Thyroid gland (tissue), 4 donors: ENCODE measurements around the gene FIGNL2. TPM values are rescaled to one million over a fixed set of nuclear protein-coding genes. Genes with fewer than 3 reads are reported as not detected.

Source experiments
- DNase-seq, 2 donors: peaks; one replicate each; pipeline ENCODE4 v3.0.0-alpha.2; 2019
- H3K27ac ChIP-seq, 3 donors: fragments of 200-600 bp; sonication (generic); 1 replicate in 2 of 3; 2 replicates in 1 of 3; pipeline ENCODE4 v1.5.1; 2016 to 2019; ENCODE audit warnings: mild to moderate bottlenecking in 1 of 3, moderate library complexity in 1 of 3
- H3K27me3 ChIP-seq: fragments of 200-600 bp; sonication (generic); one replicate; pipeline ENCODE4 v1.5.1; 2019
- H3K36me3 ChIP-seq, 2 donors: fragments of 200-600 bp; sonication (generic); one replicate each; pipeline ENCODE4 v1.5.1; 2016 to 2019
- H3K4me1 ChIP-seq, 2 donors: fragments of 200-600 bp; sonication (generic); one replicate each; pipeline ENCODE4 v1.5.1; 2017 to 2019
- H3K4me3 ChIP-seq, 3 donors: fragments of 200-600 bp; sonication (generic); replicated peaks in 1 of 3; 1 replicate in 2 of 3; 2 replicates in 1 of 3; pipeline ENCODE4 v1.5.1; 2016; ENCODE audit warnings: mild to moderate bottlenecking in 1 of 3
- H3K9me3 ChIP-seq: fragments of 200-600 bp; sonication (generic); one replicate; pipeline ENCODE4 v1.5.1; 2017
- POLR2A ChIP-seq, 2 donors: fragments of 450-650 bp; IDR thresholded peaks; one replicate each; pipeline ENCODE4 v1.6.1; 2017; ENCODE audit warnings: antibody characterized with exemption in 2 of 2, mild to moderate bottlenecking in 2 of 2, moderate library complexity in 1 of 2
- WGBS, 2 donors: methylation state at CpG; one replicate each; pipeline ENCODE4 v1.1.5; 2017; 5-methylcytosine and 5-hydroxymethylcytosine counted together
- intact Hi-C: fragments of 100-400 bp; cut with DNase I; formaldehyde crosslinking; loops from one replicate; pipeline ENCODE4 v1.15.1; 2023
- total RNA-seq, 4 donors: library from RNA; depleted of rRNA; stranded (reverse); fragments of >200 nt; gene quantifications; one replicate each; pipeline ENCODE4 v1.2.3, GENCODE V29; 2016
- TF ChIP-seq, protein P1 (sequence below), 6 experiments: fragments of 200-600 bp in 3 of 6; fragments of 450-650 bp in 3 of 6; sonication (generic) in 3 of 6; IDR thresholded peaks; one replicate each; pipeline ENCODE4 v1.5.1; 2016 to 2019; ENCODE audit warnings: antibody characterized with exemption in 6 of 6, mild to moderate bottlenecking in 2 of 6, inconsistent platforms in 1 of 6, moderate library complexity in 1 of 6

Gene FIGNL2
- total RNA-seq, 4 donors from 2014 or later = 0.45 to 1.6 (median 1.1) TPM

DNA sequence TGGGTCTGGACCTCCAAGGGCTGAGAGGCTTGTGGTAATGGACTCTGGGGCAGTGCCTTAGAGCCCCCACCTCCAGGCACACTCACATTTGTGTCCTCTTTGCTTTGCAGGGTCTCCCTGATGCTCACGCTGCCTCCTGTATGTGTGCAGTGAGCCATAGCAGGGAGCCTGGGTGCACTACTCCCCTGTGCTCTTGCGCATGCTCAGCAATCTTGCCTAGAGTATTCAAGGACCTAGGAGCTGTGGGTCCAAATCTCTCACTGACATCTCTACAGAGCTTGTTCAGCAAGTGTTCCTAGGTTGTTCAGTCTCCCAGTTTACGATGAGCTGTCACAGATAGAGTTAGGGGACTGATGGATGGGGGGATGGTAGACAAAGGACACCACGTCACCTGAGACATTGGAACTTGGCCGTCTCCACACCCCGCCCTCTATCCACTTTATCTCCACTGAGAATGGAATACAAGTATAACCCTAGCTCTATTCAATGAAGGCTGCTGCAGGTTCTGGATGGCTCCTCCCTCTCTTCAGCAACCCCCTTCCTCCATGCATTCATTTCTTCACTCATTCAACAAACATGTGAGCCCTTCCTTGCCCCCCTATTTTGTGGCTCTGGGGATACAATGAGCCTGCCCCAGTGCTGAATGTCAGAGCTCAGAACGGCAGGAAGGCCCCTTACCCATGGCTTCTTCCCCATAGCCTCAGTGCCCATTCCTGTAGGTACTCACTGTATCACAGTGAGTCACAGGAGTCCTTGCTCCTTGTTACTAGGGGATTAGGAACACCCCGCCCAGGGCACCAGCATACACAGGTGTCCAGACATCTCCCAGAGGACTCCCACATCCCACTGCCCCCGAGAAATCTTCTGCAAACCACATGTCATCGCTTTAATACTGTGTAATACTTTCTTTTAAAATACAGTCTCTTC, 31.2 kb downstream of the FIGNL2 start:
- Histone ChIP-seq H3K27me3 (no peaks in the 10 kb centered on the region), H3K9me3 (no peaks in the 10 kb centered on the region), H3K36me3 (no peaks in the 10 kb centered on the region), H3K4me1 (peaks cover 0 to 20% of the 10 kb centered on the region in 2 donors), H3K4me3 (no peak overlapping the region), H3K27ac (no peak overlapping the region)
- DNase-seq = peak; percentile 58 to 61
- TF ChIP-seq POLR2A (IDR thresholded peaks at IDR 0.05) = no peak
- TF ChIP-seq, protein P1, sequence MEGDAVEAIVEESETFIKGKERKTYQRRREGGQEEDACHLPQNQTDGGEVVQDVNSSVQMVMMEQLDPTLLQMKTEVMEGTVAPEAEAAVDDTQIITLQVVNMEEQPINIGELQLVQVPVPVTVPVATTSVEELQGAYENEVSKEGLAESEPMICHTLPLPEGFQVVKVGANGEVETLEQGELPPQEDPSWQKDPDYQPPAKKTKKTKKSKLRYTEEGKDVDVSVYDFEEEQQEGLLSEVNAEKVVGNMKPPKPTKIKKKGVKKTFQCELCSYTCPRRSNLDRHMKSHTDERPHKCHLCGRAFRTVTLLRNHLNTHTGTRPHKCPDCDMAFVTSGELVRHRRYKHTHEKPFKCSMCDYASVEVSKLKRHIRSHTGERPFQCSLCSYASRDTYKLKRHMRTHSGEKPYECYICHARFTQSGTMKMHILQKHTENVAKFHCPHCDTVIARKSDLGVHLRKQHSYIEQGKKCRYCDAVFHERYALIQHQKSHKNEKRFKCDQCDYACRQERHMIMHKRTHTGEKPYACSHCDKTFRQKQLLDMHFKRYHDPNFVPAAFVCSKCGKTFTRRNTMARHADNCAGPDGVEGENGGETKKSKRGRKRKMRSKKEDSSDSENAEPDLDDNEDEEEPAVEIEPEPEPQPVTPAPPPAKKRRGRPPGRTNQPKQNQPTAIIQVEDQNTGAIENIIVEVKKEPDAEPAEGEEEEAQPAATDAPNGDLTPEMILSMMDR (IDR thresholded peaks at IDR 0.05) = no peak
- intact Hi-C loops = no loop called here
- WGBS, 2 donors = 67 to 71% methylated on average over 9 to 10 of the region's 10 CpGs

DNA sequence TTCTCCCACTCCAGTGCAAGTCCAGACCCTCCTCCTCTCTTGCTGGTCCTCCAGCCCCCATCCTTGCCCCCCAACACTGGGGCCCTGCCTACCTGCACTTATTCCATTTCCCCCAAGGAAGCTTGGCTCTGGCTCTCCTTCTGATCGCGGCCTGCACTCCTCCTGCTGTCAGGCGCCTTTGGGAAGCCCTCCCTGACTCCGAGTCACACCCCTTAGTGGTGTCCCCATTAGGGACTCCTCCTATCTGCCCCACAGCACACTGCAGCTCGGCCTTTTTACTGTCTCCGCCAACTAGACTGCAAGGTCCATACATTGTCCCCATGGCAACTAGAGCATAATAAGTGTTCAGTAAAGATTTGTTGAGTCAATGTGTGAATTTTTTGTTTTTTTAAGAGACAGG, 32.9 kb downstream of the FIGNL2 start:
- Histone ChIP-seq H3K27ac (no peak overlapping the region), H3K27me3 (no peaks in the 10 kb centered on the region), H3K4me1 (peaks cover 0 to 20% of the 10 kb centered on the region in 2 donors), H3K9me3 (no peaks in the 10 kb centered on the region), H3K36me3 (no peaks in the 10 kb centered on the region), H3K4me3 (no peak overlapping the region)
- TF ChIP-seq, protein P1 (IDR thresholded peaks at IDR 0.05) = no peak
- TF ChIP-seq POLR2A (IDR thresholded peaks at IDR 0.05) = no peak
- DNase-seq = no peak
- intact Hi-C loops = no loop called here
- 87 to 92% methylated on average over 6 of the region's 6 CpGs for WGBS, 2 donors

DNA sequence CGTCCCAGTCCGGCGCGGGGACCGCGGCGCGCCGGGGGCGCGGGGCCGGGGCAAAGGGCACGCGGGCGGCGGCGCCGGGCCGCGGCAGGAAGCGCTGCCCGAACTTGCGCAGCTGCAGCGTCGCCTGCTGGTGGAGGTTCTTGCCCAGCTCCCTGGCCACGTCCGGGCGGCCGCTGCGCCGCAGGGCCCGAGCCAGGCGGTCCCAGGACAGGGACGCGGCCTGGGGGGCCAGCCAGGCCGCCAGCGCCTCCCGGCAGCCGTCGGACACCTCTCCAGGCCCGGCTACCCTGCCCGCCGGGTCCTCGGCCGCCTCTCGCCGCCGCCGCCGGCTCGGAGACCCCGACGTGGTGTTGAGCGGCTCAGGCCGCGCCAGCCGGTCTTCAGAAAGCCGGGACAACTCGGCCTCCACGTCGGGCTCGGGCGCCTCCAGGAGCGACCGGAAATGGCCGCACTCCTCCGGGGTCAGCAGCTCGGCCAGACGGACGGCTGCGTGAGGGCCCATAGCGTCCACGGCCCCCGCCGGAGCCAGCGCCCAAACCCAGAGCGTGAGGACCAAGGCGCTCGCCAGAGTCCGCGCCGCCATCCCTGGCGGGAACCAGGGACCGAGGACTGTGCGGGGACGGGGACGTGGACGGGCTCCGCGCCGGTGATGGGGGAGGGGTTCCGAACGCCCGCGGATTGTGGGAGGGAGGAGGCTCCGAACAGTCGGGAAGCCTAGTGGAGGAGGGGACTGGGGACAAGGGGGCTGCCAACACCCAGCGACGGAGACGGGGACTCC, 34.0 kb downstream of the FIGNL2 start:
- peak; percentile 69 to 70 for DNase-seq
- Histone ChIP-seq H3K36me3 (no peaks in the 10 kb centered on the region), H3K27me3 (no peaks in the 10 kb centered on the region), H3K9me3 (no peaks in the 10 kb centered on the region), H3K4me1 (peaks cover 0 to 15% of the 10 kb centered on the region in 2 donors), H3K27ac (peak overlapping the region; percentile 56 to 82 (median 76)), H3K4me3 (peak overlapping the region; percentile 19 to 55 (median 39))
- WGBS, 2 donors = 10 to 23% methylated on average over 15 to 17 of the region's 100 CpGs
- intact Hi-C loops = no loop called here
- TF ChIP-seq, protein P1 (IDR thresholded peaks at IDR 0.05) = peak in 3 of 6 experiments; percentile 75 to 88 (median 77)
- peak in 1 of 2 donors; percentile 26 for TF ChIP-seq POLR2A (IDR thresholded peaks at IDR 0.05)

DNA sequence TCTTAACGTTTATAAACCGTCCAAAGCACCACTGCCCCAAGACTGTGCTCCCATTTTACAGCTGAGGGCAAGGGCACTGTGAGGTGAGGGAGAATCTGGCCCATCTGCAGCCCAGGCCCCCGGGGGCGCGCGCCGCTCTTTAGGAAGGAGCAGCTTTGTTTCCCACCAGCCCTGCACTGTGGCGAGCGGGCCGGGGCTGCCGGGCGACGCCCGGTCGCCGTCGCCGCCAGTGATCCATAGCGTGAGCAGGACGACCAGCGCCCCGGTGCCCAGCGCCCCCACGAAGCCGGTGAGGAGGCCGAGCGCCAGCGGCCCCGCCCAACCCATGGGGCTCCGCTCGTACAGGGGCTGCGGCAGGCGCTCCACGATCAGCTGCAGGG, 34.6 kb downstream of the FIGNL2 start:
- Histone ChIP-seq H3K27ac (no peak overlapping the region), H3K27me3 (no peaks in the 10 kb centered on the region), H3K4me1 (peaks cover 0 to 12% of the 10 kb centered on the region in 2 donors), H3K4me3 (peak overlapping the region in 1 of 3 donors; percentile 55), H3K9me3 (no peaks in the 10 kb centered on the region), H3K36me3 (no peaks in the 10 kb centered on the region)
- intact Hi-C loops = no loop called here
- no peak for TF ChIP-seq POLR2A (IDR thresholded peaks at IDR 0.05)
- TF ChIP-seq, protein P1 (IDR thresholded peaks at IDR 0.05) = no peak
- 11 to 20% methylated on average over 7 to 19 of the region's 34 CpGs for WGBS, 2 donors
- no peak for DNase-seq
